ENCODE measurements around the gene SLC46A1. TPM values are rescaled to one million over a fixed set of nuclear protein-coding genes. Genes with fewer than 3 reads are reported as not detected.
A peak's percentile ranks its signal among the peaks of the same experiment; 100 is the strongest.

Gene SLC46A1
- total and polyA plus RNA-seq, 2 of the 8 experiments (the other 6 are each of a cell fraction or from before 2014, with no cell fraction given): 5.3 to 8.7 TPM

DNA sequence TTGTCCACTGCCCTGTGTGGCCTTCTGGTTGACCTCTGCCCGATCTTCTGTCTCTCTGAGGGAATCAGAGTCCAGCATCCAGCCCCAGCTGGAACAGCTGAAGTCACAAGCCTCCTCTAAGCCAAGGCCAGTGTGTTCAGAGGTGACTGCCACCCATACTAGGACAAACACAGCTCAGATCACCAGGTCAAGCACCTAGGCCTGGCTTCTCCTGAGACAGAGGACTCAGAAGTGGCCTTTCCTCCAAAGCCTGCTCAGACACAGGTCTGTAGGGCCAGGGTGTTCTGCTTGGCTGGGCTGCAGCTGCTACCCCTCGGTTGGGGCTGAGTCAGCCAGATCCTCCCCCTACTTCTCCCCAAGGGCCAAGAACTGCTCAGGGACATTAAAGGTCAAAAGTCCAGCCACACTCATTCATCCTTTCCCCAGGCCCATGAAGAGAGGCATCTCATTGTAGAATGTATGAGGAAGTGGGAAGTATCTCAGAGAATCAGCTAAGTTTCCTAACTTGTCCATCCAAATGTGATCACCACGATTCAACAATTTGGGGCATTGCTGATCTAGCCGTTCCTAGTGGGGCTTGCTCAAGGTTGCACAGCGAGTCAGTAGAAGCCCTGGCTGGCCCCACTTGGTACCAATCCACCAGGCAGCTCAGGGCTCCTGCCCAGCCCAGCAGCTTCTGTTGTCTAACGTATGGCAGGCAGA lies 7.6 kb downstream of the SLC46A1 start:
- no peak overlapping the region for H2AFZ ChIP-seq (ENCODE audit: low read length)
- no peak overlapping the region for H2BK15ac ChIP-seq (ENCODE audit: low read length)
- no peak overlapping the region; the same call in 1 of the 2 replicates for H2AK5ac ChIP-seq (ENCODE audit: low read depth, low read length)
- H4K5ac ChIP-seq (ENCODE audit: insufficient read length, low read depth, low read length): no peak overlapping the region
- H4K20me1 ChIP-seq (replicated peaks in 1 of 2; ENCODE audit: control insufficient read depth in 1 of 2, insufficient read depth in 2 of 2, low read length in 2 of 2): no peaks in the 10 kb centered on the region
- no peak overlapping the region for H2BK120ac ChIP-seq (replicated peaks; ENCODE audit: low read depth, low read length)
- no peak overlapping the region for H3K56ac ChIP-seq (replicated peaks; ENCODE audit: insufficient read length, low read depth, low read length)
- ChIA-PET CTCF (ENCODE audit: partially characterized antibody) (interaction anchor here (0.9 to 4.5 kb wide), 4 partner anchors 9 to 129 kb away, joined by 3 to 28 read pairs (median 4); no protein-coding TSS in a partner anchor), POLR2A (ENCODE audit: partially characterized antibody) (interaction anchor here (3.3 to 12.8 kb wide), 2 partner anchors 8 to 12 kb away, joined by 12 to 135 read pairs; partner anchors contain the start of gene SLC46A1)
- no peaks in the 10 kb centered on the region for H3K23me2 ChIP-seq (ENCODE audit: low read depth, low read length)
- no peak overlapping the region for H3K9ac ChIP-seq (replicated peaks in 1 of 4; ENCODE audit: extremely low read depth in 1 of 4, low read depth in 3 of 4, low read length in 3 of 4)
- H4K91ac ChIP-seq (replicated peaks; ENCODE audit: insufficient read length, low read length): no peak overlapping the region
- H4K8ac ChIP-seq (ENCODE audit: extremely low read depth, insufficient read depth, low read length): no peak overlapping the region
- H3K4ac ChIP-seq (replicated peaks; ENCODE audit: insufficient read length, low read depth, low read length): no peak overlapping the region
- no peaks in the 10 kb centered on the region for H3K9me3 ChIP-seq (ENCODE audit: insufficient read depth in 2 of 2, low read depth in 1 of 2, low read length in 1 of 2)
- H3K79me2 ChIP-seq (ENCODE audit: control insufficient read depth in 1 of 2, insufficient read depth in 2 of 2, low read length in 2 of 2): no peaks in the 10 kb centered on the region
- H3K4me1 ChIP-seq (replicated peaks in 1 of 4; ENCODE audit: control insufficient read depth in 3 of 4, insufficient read depth in 4 of 4, low read length in 3 of 4): peaks cover 3 to 22% (median 14%) of the 10 kb centered on the region in 4 experiments
- H3K18ac ChIP-seq (ENCODE audit: extremely low read depth, low read length): no peak overlapping the region
- no peak overlapping the region for H2BK20ac ChIP-seq (ENCODE audit: low read length)
- H2BK5ac ChIP-seq (ENCODE audit: low read depth, low read length): no peak overlapping the region
- FAIRE-seq (no peak), DNase-seq (ENCODE audit: low read depth in 1 of 2, low spot score in 2 of 2) (no peak)
- H3K36me3 ChIP-seq (ENCODE audit: control insufficient read depth in 2 of 4, insufficient read depth in 4 of 4, low read length in 3 of 4): no peaks in the 10 kb centered on the region
- no peak overlapping the region for H3K14ac ChIP-seq (ENCODE audit: insufficient read length)
- H3K4me2 ChIP-seq (ENCODE audit: insufficient read depth in 1 of 2, low read depth in 2 of 2, low read length in 2 of 2): no peak overlapping the region
- no peaks in the 10 kb centered on the region; the same call in 1 of the 2 replicates for H3K79me1 ChIP-seq (ENCODE audit: low read depth, low read length)
- no peak overlapping the region for H3K4me3 ChIP-seq (ENCODE audit: extremely low read depth in 1 of 4, insufficient read depth in 2 of 4, low read depth in 3 of 4, low read length in 4 of 4)
- peaks cover 0 to 16% (median 3%) of the 10 kb centered on the region in 4 experiments; a peak in 4 of 7 replicates for H3K27me3 ChIP-seq (replicated peaks in 1 of 4; ENCODE audit: control insufficient read depth in 3 of 4, extremely low read depth in 1 of 4, insufficient read depth in 3 of 4, low read length in 3 of 4)
- H3K23ac ChIP-seq (ENCODE audit: insufficient read length): no peak overlapping the region
- 87% methylated on average over 6 of the region's 6 CpGs; no CpG with 5 or more reads in 1 of the 2 experiments for whole genome bisulfite sequencing, 2 experiments (ENCODE audit: extremely low coverage in 1 of 2, insufficient coverage in 1 of 2, insufficient read length in 1 of 2, insufficient replicate concordance in 2 of 2, low coverage in 1 of 2, low lambda C conversion rate in 2 of 2, missing lambda C conversion rate in 1 of 2)
- H3K27ac ChIP-seq (ENCODE audit: low read depth, low read length): no peak overlapping the region
- H2BK12ac ChIP-seq (ENCODE audit: low read depth, low read length): peak overlapping the region; percentile 1; the same call in 1 of the 2 replicates
- TF ChIP-seq POLR2AphosphoS5 (IDR thresholded peaks at IDR 0.05; ENCODE audit: low read depth, low read length) (no peak), NRF1 (IDR thresholded peaks at IDR 0.05; ENCODE audit: low read depth, low read length) (no peak), CBX5 (IDR thresholded peaks at IDR 0.05; ENCODE audit: low read depth, low read length) (no peak), FOSL1 (IDR thresholded peaks at IDR 0.05; ENCODE audit: insufficient read depth, low read depth, low read length) (no peak), TEAD4 (IDR thresholded peaks at IDR 0.05; ENCODE audit: low read depth, low read length) (no peak), RBBP5 (IDR thresholded peaks at IDR 0.05; ENCODE audit: borderline replicate concordance, low read depth, low read length) (no peak), CBX8 (IDR thresholded peaks at IDR 0.05; ENCODE audit: borderline replicate concordance, low read depth, low read length) (no peak), CTBP2 (IDR thresholded peaks at IDR 0.05; ENCODE audit: borderline replicate concordance, insufficient read depth, insufficient read length, low read length) (no peak), GABPA (IDR thresholded peaks at IDR 0.05; ENCODE audit: borderline replicate concordance, insufficient read depth, low read length) (no peak)
- TF ChIP-seq, protein P1, sequence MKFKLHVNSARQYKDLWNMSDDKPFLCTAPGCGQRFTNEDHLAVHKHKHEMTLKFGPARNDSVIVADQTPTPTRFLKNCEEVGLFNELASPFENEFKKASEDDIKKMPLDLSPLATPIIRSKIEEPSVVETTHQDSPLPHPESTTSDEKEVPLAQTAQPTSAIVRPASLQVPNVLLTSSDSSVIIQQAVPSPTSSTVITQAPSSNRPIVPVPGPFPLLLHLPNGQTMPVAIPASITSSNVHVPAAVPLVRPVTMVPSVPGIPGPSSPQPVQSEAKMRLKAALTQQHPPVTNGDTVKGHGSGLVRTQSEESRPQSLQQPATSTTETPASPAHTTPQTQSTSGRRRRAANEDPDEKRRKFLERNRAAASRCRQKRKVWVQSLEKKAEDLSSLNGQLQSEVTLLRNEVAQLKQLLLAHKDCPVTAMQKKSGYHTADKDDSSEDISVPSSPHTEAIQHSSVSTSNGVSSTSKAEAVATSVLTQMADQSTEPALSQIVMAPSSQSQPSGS (IDR thresholded peaks at IDR 0.05; ENCODE audit: low read length): no peak
